H1 (cell line): ENCODE data around the gene CDK8. TPM values are rescaled to one million over a fixed set of nuclear protein-coding genes. Genes with fewer than 3 reads are reported as not detected.

Experiments used
- CBX8 ChIP-seq: fragments of 300-800, 300-1000 bp; sonication (generic); IDR thresholded peaks from 2 replicates; pipeline ENCODE4 v1.7.1; 2016; ENCODE audit warnings: low read depth, low read length, borderline replicate concordance
- E2F6 ChIP-seq: IDR thresholded peaks from 2 replicates; pipeline ENCODE4 v1.6.1; 2012; ENCODE audit warnings: inconsistent platforms
- GTF2F1 ChIP-seq: IDR thresholded peaks from 2 replicates; pipeline ENCODE4 v1.6.1; 2012; ENCODE audit warnings: low read depth, low read length, improper control_type of control experiment, borderline replicate concordance
- POU5F1 ChIP-seq: IDR thresholded peaks from 2 replicates; pipeline ENCODE4 v1.6.1; 2011; ENCODE audit warnings: low read depth, mild to moderate bottlenecking, low read length, moderate library complexity
- SP4 ChIP-seq: IDR thresholded peaks from 2 replicates; pipeline ENCODE4 v1.6.1; 2012; ENCODE audit warnings: low read length, inconsistent platforms
- TAF1 ChIP-seq: IDR thresholded peaks from 2 replicates; pipeline ENCODE4 v1.6.1; 2011; ENCODE audit warnings: mild to moderate bottlenecking, low read depth, low read length
- TEAD4 ChIP-seq: IDR thresholded peaks from 2 replicates; pipeline ENCODE4 v1.6.1; 2012; ENCODE audit warnings: low read depth, low read length, inconsistent platforms, mixed read lengths
- polyA plus RNA-seq, 7 experiments: library from polyadenylated mRNA; depleted of rRNA in 3 of 7; stranded (reverse) in 5 of 7; unstranded in 2 of 7; fragments of >200 nt in 5 of 7; fragments of 200-250 nt in 2 of 7; gene quantifications; 1 replicate in 5 of 7; 2 replicates in 1 of 7; 4 replicates in 1 of 7; pipeline versions ENCODE4 v1.2.1 to v1.2.3, GENCODE V29; 2011 to 2013; ENCODE audit warnings: missing spikeins in 2 of 7, mixed read lengths in 2 of 7
- total RNA-seq: library from RNA; stranded (reverse); fragmentation: NEBNext Ultra II Directional; extraction: Animal tissue kit (Norgen Biotek cat#: 25700); gene quantifications from 2 replicates; pipeline ENCODE4 v1.2.1, GENCODE V29; 2021

CDK8 gene
- total and polyA plus RNA-seq, 2 of the 8 experiments (the other 6 are each of a cell fraction or from before 2014, with no cell fraction given): 22.1 to 25.6 TPM

GRCh38 chr13:26423629-26424028 is 169.7 kb downstream of the CDK8 start (continued):
- TF ChIP-seq E2F6: no peak
- no peak for TF ChIP-seq GTF2F1
- no peak for TF ChIP-seq POU5F1
- TF ChIP-seq TEAD4: no peak
- TF ChIP-seq CBX8: no peak
- TF ChIP-seq TAF1: no peak
- TF ChIP-seq SP4: no peak
- TF ChIP-seq, all 59 proteins: peak for 0
